ENCODE data around the gene ZNF280A. TPM values are rescaled to one million over a fixed set of nuclear protein-coding genes. Genes with fewer than 3 reads are reported as not detected.

Gene ZNF280A
- total RNA-seq, 1 experiment from 2014 or later, result 0.81 TPM

GRCh38 chr22:22520667-22521602 is 865 bp upstream of the ZNF280A start:
- ChIA-PET POLR2A (interaction anchor here (0.6 to 1.7 kb wide), 3 partner anchors 12 to 75 kb away, joined by 4 to 8 read pairs (median 5); partner anchors contain the start of gene ZNF280B), CTCF (interaction anchor here (1.1 to 1.6 kb wide), 3 partner anchors 12 to 66 kb away, joined by 5 to 7 read pairs (median 6); partner anchors contain the start of genes PRAME and ZNF280B), RAD21 (ENCODE audit: low non-redundant PET in 1 of 2, low total read pairs in 2 of 2, uncharacterized antibody in 2 of 2, unreplicated experiment in 2 of 2) (no interaction called here)
- H3K4me2 ChIP-seq (ENCODE audit: low read length), result peak overlapping the region; percentile 53
- TF ChIP-seq FOSL1 (IDR thresholded peaks at IDR 0.05; ENCODE audit: low read depth), result no peak
- no peak for TF ChIP-seq EZH2 (IDR thresholded peaks at IDR 0.05)
- no peak for TF ChIP-seq SP1 (IDR thresholded peaks at IDR 0.05; ENCODE audit: low read depth)
- TF ChIP-seq SRF (IDR thresholded peaks at IDR 0.05; ENCODE audit: low read depth), result no peak
- TF ChIP-seq POLR2AphosphoS5 (IDR thresholded peaks at IDR 0.05; ENCODE audit: low read depth, low read length), result no peak
- H3K9me3 ChIP-seq (ENCODE audit: control insufficient read depth in 1 of 2, insufficient read depth in 1 of 2, low read depth in 1 of 2, low read length in 2 of 2), result no peaks in the 10 kb centered on the region
- no peaks in the 10 kb centered on the region for H3K36me3 ChIP-seq (ENCODE audit: control insufficient read depth in 1 of 2, insufficient read depth in 2 of 2, low read length in 2 of 2)
- BruUV-seq (replicated peaks), result no TSS peak
- DNase-seq (ENCODE audit: low read depth, low spot score) (no peak), ATAC-seq (no peak)
- H3K27ac ChIP-seq (ENCODE audit: low read depth, low read length), result no peak overlapping the region
- peak overlapping the region; percentile 40 for H2AFZ ChIP-seq (ENCODE audit: low read depth, low read length, poor library complexity, severe bottlenecking)
- H3K4me3 ChIP-seq (replicated peaks in 1 of 2; ENCODE audit: low read depth in 1 of 2, low read length in 2 of 2), result no peak overlapping the region
- peaks cover 0 to 16% of the 10 kb centered on the region in 2 experiments; a peak in 2 of 4 replicates for H3K4me1 ChIP-seq (ENCODE audit: control insufficient read depth in 1 of 2, insufficient read depth in 2 of 2, low read length in 2 of 2)
- no peaks in the 10 kb centered on the region for H3K9me2 ChIP-seq (ENCODE audit: insufficient read depth)
- no peaks in the 10 kb centered on the region for H3K79me2 ChIP-seq (ENCODE audit: insufficient read depth, low read length)
- no peaks in the 10 kb centered on the region for H3K27me3 ChIP-seq (ENCODE audit: insufficient read depth, low read length)
- H4K20me1 ChIP-seq (ENCODE audit: insufficient read depth), result no peaks in the 10 kb centered on the region
- intact Hi-C loops (cut with micrococcal nuclease), result no loop called here
- no peak overlapping the region for H3K9ac ChIP-seq (ENCODE audit: low read length)

DNA sequence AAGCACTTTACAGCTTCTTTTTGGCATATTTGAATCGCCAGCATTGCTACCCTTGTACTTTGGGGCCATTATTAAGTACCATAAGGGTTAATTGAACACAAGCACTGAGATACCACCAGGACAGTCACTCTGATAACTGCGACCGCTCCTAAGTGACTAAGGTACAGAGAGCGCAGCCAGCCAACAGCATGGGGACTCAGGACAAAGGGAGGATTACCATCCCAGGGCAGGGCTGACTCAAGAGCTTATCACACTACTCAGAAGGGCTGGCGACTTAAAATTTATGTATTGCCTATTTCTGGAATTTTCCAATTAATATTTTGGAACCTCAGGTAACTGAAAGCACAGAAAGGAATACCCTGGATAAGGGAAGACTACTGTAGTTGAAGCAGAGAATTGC is 479 bp downstream of the ZNF280A start:
- H3K79me2 ChIP-seq (ENCODE audit: insufficient read depth, low read length), result no peaks in the 10 kb centered on the region
- ChIA-PET RAD21 (ENCODE audit: low non-redundant PET in 1 of 2, low total read pairs in 2 of 2, uncharacterized antibody in 2 of 2, unreplicated experiment in 2 of 2) (no interaction called here), CTCF (interaction anchor here (1.1 to 1.6 kb wide), 2 partner anchors 11 to 39 kb away, joined by 5 to 7 read pairs; partner anchors contain the start of genes PRAME and ZNF280B), POLR2A (interaction anchor here (0.8 to 1.7 kb wide), 3 partner anchors 9 to 14 kb away, joined by 3 to 8 read pairs (median 5); partner anchors contain the start of gene ZNF280B)
- no peaks in the 10 kb centered on the region for H3K36me3 ChIP-seq (ENCODE audit: control insufficient read depth in 1 of 2, insufficient read depth in 2 of 2, low read length in 2 of 2)
- no peak overlapping the region for H3K27ac ChIP-seq (ENCODE audit: low read depth, low read length)
- peak overlapping the region; percentile 40 for H2AFZ ChIP-seq (ENCODE audit: low read depth, low read length, poor library complexity, severe bottlenecking)
- no peaks in the 10 kb centered on the region for H3K9me2 ChIP-seq (ENCODE audit: insufficient read depth)
- peak overlapping the region; percentile 53 for H3K4me2 ChIP-seq (ENCODE audit: low read length)
- peak overlapping the region; percentile 36 to 51 for H3K4me3 ChIP-seq (replicated peaks in 1 of 2; ENCODE audit: low read depth in 1 of 2, low read length in 2 of 2)
- intact Hi-C loops (cut with micrococcal nuclease), result no loop called here
- H3K27me3 ChIP-seq (ENCODE audit: insufficient read depth, low read length), result no peaks in the 10 kb centered on the region
- peak; percentile 40; the same call in 1 of the 2 replicates for ATAC-seq
- TF ChIP-seq EZH2phosphoT487 (IDR thresholded peaks at IDR 0.05; ENCODE audit: borderline replicate concordance), result no peak
- TF ChIP-seq, protein P1, sequence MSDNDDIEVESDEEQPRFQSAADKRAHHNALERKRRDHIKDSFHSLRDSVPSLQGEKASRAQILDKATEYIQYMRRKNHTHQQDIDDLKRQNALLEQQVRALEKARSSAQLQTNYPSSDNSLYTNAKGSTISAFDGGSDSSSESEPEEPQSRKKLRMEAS (IDR thresholded peaks at IDR 0.05), result 0 out of 2 replicates have a peak, but pooled peaks have one; percentile 8
- DNase-seq (ENCODE audit: low read depth, low spot score), result no peak
- BruUV-seq (replicated peaks), result TSS peak; percentile 78
- no peaks in the 10 kb centered on the region for H3K9me3 ChIP-seq (ENCODE audit: control insufficient read depth in 1 of 2, insufficient read depth in 1 of 2, low read depth in 1 of 2, low read length in 2 of 2)
- no peaks in the 10 kb centered on the region for H4K20me1 ChIP-seq (ENCODE audit: insufficient read depth)
- H3K9ac ChIP-seq (ENCODE audit: low read length), result peak overlapping the region; percentile 15; the same call in 1 of the 2 replicates
- peaks cover 0 to 16% of the 10 kb centered on the region in 2 experiments; a peak in 2 of 4 replicates for H3K4me1 ChIP-seq (ENCODE audit: control insufficient read depth in 1 of 2, insufficient read depth in 2 of 2, low read length in 2 of 2)
